ENCODE results near the gene PCDH9.

PCDH9 gene

DNA sequence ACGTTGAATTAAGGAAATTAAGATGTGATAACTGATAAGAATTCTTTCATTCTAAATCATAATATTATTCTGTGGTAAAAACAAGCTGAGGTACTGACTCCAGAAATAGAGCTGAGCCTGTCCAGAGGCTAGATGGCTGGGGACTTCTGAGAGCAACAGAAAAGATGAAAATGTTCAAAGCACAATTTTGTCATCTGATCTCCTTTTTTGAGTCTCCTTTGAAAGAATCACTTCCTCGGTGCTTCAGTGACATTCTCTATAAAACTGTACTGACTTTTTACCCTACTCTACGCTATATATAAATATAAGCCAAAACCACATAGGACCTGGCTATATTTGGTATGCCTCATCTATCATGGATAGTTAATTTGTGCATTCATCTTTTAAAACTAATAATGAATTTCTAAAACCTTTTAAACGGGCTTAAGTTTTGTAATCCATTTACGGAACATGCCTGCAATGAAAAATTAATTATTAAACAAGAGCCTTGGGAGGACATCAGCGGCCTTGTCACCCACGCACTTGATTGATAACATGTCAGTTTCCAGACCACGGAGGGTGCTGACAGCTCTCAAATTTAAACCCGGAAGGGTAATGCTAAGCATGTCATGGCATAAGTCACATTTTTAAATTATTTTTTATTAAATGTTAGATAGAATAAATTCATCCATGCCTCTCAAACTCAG lies 235.5 kb downstream of the PCDH9 start:
- FAIRE-seq (no peak), DNase-seq (ENCODE audit: insufficient read length, low spot score) (no peak)

- DNase-seq (ENCODE audit: insufficient read length, low spot score) = no peak
- FAIRE-seq = no peak
Measured at GRCh38 chr13:66994097-66994496, 236.0 kb downstream of the PCDH9 start.

DNA sequence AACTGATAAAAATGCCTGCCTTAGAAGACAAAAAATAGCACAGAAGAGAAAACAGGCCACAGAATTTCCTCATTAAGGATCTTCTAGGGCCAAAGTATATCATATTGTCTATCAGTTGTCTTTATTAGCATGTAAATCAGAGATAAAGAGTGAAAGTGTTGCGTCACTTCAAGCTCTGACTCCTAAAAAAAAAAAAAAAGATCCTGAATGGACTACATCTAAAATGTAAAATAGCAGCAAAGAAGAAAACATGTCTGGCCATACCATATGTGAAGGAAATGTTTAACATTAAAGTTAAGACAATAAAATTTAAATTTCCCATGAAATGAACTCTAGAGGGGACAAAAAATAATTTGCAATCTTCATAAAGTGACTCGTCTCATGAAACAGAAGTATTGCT lies 237.4 kb downstream of the PCDH9 start:
- DNase-seq (ENCODE audit: insufficient read length, low spot score) (no peak), FAIRE-seq (no peak)

- FAIRE-seq (no peak), DNase-seq (ENCODE audit: insufficient read length, low spot score) (no peak)
Measured at GRCh38 chr13:66992183-66992582, 238.0 kb downstream of the PCDH9 start.

- no peak for DNase-seq (ENCODE audit: insufficient read length, low spot score)
- no peak for FAIRE-seq
Measured at GRCh38 chr13:66984241-66984640, 245.9 kb downstream of the PCDH9 start.

DNA sequence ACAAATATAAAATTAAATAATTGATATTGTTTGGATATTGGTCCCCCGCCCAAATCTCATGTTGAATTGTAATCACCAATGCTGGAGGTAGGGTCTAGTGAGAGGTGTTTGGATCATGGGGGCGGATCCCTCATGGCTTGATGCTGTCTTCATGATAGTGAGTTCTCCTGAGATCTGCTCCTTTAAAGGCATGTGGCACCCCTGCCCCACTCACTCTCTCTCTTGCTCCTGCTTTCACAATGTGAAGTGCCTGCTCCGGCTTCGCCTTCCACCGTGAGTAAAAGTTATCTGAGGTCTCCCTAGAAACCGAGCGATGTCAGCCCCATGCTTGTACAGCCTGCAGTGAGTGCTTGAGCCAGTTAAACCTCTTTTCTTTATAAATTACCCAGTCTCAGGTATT lies 248.2 kb downstream of the PCDH9 start:
- DNase-seq (ENCODE audit: insufficient read length, low spot score) = no peak
- no peak for FAIRE-seq

DNA sequence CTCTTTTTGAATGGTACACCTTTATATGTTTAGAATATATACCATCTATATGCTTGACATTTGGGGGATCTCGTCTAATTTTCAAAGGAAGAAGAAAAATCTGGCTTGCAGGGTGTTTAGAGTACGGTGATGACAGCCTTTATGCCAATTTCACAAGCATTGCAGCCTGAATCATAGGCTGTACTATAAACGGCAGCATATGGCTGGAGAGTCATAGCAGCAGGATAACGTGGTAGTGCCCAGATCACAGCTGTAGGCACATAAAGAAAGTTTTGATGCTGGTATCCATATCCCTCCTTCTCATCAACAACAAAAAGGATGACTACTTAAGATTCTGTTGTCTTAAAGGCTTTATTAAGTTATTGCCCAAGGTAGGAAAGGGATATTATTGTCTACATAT lies 253.0 kb downstream of the PCDH9 start:
- FAIRE-seq (no peak), DNase-seq (ENCODE audit: insufficient read length, low spot score) (no peak)

- DNase-seq (ENCODE audit: insufficient read length, low spot score) (no peak), FAIRE-seq (no peak)
Measured at GRCh38 chr13:66974889-66975288, 255.2 kb downstream of the PCDH9 start.

DNA sequence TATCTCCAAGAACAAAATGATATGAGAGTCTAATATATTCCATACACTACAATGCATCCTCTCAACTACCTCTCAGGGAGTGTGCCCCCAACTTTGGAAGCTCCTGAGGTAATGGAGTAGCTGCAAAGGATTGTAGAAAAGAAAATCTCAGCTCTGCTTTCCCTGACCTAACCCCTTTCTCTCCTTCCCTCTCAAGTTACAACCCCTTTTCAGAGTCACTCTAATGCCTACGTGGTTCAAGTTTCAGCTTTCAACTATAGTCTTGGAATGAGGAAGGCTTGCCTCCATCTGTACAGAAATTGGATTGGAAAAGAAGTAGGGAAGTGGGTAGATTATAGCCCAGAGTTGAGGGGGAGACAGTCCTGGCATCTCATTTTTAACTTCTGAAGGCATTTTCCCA lies 256.0 kb downstream of the PCDH9 start:
- no peak for DNase-seq (ENCODE audit: insufficient read length, low spot score)
- no peak for FAIRE-seq

DNA sequence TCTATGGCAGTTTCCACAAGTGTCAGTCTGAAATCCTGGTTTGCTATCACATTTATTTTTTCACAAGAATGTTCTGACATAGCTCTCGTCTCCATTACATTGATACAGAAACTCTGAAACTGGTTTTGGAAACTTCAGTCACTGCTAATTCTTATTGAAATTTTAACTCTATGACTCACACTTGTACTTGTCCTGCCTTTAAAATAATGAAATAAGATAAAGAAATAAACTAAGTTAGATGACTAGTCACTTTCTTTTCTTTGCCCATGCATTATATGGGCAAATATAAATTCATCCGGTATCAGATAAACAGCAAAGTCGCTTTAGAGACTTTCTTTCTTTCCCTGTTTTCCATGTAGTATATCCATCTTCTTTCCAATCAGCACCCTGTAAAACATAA lies 257.5 kb downstream of the PCDH9 start:
- FAIRE-seq (no peak), DNase-seq (ENCODE audit: insufficient read length, low spot score) (no peak)

DNA sequence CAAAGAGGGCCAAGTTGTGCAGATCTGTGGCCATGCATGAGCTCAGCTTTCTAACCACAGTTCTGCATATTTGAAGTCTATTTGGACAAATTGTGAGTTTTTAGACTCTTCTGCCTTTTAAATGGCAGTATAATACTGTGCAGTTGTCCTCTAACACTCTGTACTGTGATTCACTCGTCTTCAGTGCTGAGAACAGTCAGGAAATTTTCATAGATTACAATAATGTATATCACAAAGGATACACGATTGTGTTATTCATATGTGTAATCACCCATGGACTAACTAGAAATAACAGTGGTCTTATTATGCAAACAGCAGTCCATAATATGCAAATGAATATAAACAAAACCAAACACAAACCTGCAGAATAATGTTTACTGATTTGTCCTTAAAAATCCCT lies 259.1 kb downstream of the PCDH9 start:
- DNase-seq (ENCODE audit: insufficient read length, low spot score) (no peak), FAIRE-seq (no peak)

DNA sequence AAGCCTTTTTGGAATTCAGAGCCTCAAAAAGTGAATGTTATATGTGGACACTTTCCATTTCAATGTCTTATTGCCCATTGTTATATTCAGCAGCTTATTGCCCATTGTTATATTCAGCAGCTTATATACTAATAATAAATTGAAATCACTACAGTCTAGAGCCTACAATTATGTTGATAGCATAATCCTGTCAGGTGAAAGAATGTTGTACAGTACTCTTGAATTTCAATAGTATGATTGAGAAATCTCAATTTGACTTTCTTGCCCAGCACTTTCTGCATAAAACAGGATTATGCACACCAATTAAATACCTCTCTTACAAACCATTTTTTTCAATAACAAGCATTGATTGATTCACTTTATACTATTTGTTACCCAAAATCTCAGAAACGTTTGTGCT lies 260.8 kb downstream of the PCDH9 start:
- FAIRE-seq (no peak), DNase-seq (ENCODE audit: insufficient read length, low spot score) (no peak)

- DNase-seq (ENCODE audit: insufficient read length, low spot score) (no peak), FAIRE-seq (no peak)
Measured at GRCh38 chr13:66967811-66968597, 262.1 kb downstream of the PCDH9 start.

- FAIRE-seq = no peak
- DNase-seq (ENCODE audit: insufficient read length, low spot score) = no peak
Measured at GRCh38 chr13:66965181-66965580, 265.0 kb downstream of the PCDH9 start.

DNA sequence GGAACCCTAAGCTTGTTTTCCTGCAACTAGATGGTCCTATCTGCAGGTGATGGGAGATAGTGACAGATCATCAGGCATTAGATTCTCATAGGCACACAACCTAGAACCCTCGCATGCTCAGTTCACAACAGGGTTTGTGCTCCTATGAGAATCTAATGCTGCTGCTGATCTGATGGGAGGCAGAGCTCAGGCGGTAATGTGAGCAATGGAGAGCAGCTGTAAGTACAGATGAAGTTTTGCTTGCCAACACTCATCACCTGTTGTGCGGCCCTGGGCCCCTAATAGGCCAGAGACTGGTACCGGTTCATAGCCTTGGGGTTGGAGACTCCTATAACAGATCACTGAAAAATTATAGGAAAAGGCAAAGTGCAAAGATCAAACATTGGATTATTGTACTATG lies 267.2 kb downstream of the PCDH9 start:
- FAIRE-seq = no peak

DNA sequence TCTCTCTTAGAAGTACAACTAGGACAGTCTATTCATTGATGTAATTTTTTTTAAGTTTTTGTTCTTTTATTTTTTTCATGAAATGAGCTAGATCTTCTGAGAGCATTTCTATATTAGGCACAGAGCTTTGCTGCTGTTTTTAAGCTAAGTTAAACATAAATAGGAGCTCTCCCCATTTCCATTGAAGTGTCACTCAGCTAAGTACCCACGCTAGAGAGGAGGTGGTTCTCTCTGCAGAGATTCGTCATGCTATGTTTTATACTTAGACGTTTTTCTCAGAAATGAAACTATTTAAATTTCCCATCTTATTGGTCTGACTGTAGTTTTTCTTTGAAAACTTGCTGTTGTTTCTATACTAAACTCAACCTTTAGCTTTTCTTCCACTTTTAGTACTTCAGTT lies 271.5 kb downstream of the PCDH9 start:
- DNase-seq (ENCODE audit: insufficient read length, low spot score) (no peak), FAIRE-seq (no peak)

More for the DNA sequence above, 267.2 kb downstream of the PCDH9 start:
- no peak for DNase-seq (ENCODE audit: insufficient read length, low spot score)

GRCh38 chr13:66952507-66952906 lies 277.6 kb downstream of the PCDH9 start:
- no peak for FAIRE-seq
- DNase-seq (ENCODE audit: insufficient read length, low spot score) = no peak

- DNase-seq (ENCODE audit: insufficient read length, low spot score) = no peak
- FAIRE-seq = no peak
Measured at GRCh38 chr13:66951426-66951825, 278.7 kb downstream of the PCDH9 start.

DNA sequence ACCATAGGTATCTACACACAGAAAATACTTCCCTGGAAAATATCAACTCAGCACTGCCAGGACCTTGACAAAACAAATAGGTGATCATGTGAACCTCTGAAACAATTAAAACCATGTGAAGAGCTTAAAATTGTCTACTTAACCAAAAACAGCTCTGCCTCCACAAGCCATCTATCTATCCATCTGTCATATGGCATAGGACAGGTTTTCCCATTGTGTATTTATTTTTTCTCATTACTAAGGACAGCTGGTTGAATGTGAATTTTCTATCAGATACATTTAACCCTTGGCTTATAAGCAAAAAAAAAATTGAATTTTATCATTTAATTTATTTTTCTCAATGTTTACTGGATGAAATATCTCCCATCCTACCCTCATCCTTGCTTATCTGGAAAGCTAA lies 279.5 kb downstream of the PCDH9 start:
- DNase-seq (ENCODE audit: insufficient read length, low spot score) = no peak
- FAIRE-seq = no peak

GRCh38 chr13:66948910-66949309 lies 281.2 kb downstream of the PCDH9 start:
- no peak for FAIRE-seq
- DNase-seq (ENCODE audit: insufficient read length, low spot score) = no peak

DNA sequence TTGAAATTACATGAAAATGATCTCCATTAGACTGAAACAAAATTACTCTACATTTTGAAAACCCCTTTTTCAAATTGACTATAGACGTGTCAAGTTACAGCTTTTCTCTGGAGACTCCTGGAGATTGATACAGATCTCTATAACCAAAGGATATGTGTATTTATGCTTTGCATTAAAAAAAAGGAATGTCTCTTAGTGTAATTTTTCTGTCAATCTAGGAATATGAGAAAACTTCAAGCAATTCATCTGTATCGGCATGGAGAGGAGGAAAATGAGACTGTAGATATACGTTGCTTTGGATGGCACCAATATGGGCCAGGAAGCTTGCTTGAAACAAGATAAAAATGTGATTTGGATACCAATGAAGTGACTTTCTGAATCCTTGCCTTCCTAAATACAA lies 286.6 kb downstream of the PCDH9 start:
- FAIRE-seq (no peak), DNase-seq (ENCODE audit: insufficient read length, low spot score) (no peak)

DNA sequence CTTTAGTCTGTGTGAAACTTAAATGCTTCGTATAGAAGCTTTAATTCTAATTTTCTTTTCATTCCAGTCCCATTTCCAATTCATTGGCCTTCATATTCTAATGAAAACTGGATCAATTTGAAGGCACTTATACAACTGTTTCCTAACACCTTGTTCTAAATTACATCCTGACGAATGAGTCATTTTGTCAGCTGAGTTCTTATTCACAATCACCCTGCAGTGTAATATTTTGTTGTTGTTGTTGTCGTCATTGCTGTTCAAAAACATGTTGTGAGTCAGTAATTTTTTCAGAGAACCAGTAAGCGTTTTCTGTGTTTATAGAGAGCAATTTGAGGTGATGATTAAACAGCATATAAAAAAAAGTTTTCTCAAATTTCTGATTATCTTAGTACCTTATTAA lies 290.0 kb downstream of the PCDH9 start:
- FAIRE-seq = no peak
- no peak for DNase-seq (ENCODE audit: insufficient read length, low spot score)
